Cortex of kidney (tissue), 1 donor: Measurements from ENCODE around the gene CASP3.
"Not testable (repeated sequence)": the region's sequence is repeated elsewhere in the genome, so short reads cannot be mapped to it uniquely, and the experiment has no call there.

Experiments used
- DNase-seq: peaks from one replicate; lab custom pipeline; 2025; lab: John Stamatoyannopoulos, UW

Gene CASP3

GRCh38 chr4:184636144-184636543 lies 13.1 kb downstream of the CASP3 start:
- DNase-seq = no peak

GRCh38 chr4:184635381-184635780 lies 13.9 kb downstream of the CASP3 start:
- DNase-seq = no peak

GRCh38 chr4:184632842-184633241 lies 16.4 kb downstream of the CASP3 start:
- no peak for DNase-seq

GRCh38 chr4:184628103-184628502 lies 21.1 kb downstream of the CASP3 start:
- no peak for DNase-seq

GRCh38 chr4:184625783-184626596 lies 23.3 kb downstream of the CASP3 start:
- DNase-seq = not testable (repeated sequence)

- DNase-seq = no peak
Observed at GRCh38 chr4:184624972-184625554, 24.2 kb downstream of the CASP3 start.

GRCh38 chr4:184624504-184624903 lies 24.7 kb downstream of the CASP3 start:
- DNase-seq = not testable (repeated sequence)

- DNase-seq = no peak
Observed at GRCh38 chr4:184621518-184621917, 27.7 kb downstream of the CASP3 start.

GRCh38 chr4:184620212-184620867 lies 28.9 kb downstream of the CASP3 start:
- DNase-seq = no peak

GRCh38 chr4:184617600-184618196 lies 31.5 kb downstream of the CASP3 start:
- DNase-seq = no peak

GRCh38 chr4:184616633-184617551 lies 32.4 kb downstream of the CASP3 start:
- no peak for DNase-seq

GRCh38 chr4:184616168-184616567 lies 33.1 kb downstream of the CASP3 start:
- DNase-seq = not testable (repeated sequence)

- DNase-seq = no peak
Observed at GRCh38 chr4:184614509-184614908, 34.7 kb downstream of the CASP3 start.

- DNase-seq = no peak
Observed at GRCh38 chr4:184613405-184613804, 35.8 kb downstream of the CASP3 start.

GRCh38 chr4:184612074-184612473 lies 37.2 kb downstream of the CASP3 start:
- DNase-seq = no peak

GRCh38 chr4:184607429-184607828 lies 41.8 kb downstream of the CASP3 start:
- DNase-seq = not testable (repeated sequence)

- DNase-seq = not testable (repeated sequence)
Observed at GRCh38 chr4:184602857-184603256, 46.4 kb downstream of the CASP3 start.

- DNase-seq = not testable (repeated sequence)
Observed at GRCh38 chr4:184600982-184601381, 48.3 kb downstream of the CASP3 start.

- no peak for DNase-seq
Observed at GRCh38 chr4:184599492-184600135, 49.6 kb downstream of the CASP3 start.

- no peak for DNase-seq
Observed at GRCh38 chr4:184598753-184599491, 50.3 kb downstream of the CASP3 start.
